Neural progenitor cell (in vitro differentiated cells): ENCODE results near the gene NR3C2. TPM values are rescaled to one million over a fixed set of nuclear protein-coding genes. Genes with fewer than 3 reads are reported as not detected.
"Not testable (repeated sequence)": the region's sequence is repeated elsewhere in the genome, so short reads cannot be mapped to it uniquely, and the experiment has no call there.

Experiments used
- DNase-seq: peaks from one replicate; pipeline ENCODE4 v3.0.0-alpha.2; 2016; ENCODE audit warnings: low spot score
- H2AFZ ChIP-seq: fragments of 200-600 bp; sonication (generic); replicated peaks from 2 replicates; pipeline ENCODE4 v1.6.1; 2016; ENCODE audit warnings: antibody characterized with exemption
- H3F3A ChIP-seq: fragments of 200-600 bp; sonication (generic); 2 replicates; pipeline ENCODE4 v1.6.1; 2016; ENCODE audit warnings: antibody characterized with exemption, low read depth
- H3K27ac ChIP-seq: fragments of 200-600 bp; sonication (generic); 2 replicates; pipeline ENCODE4 v1.5.1; 2016; ENCODE audit warnings: mild to moderate bottlenecking
- H3K27me3 ChIP-seq: fragments of 200-600 bp; sonication (generic); 2 replicates; pipeline ENCODE4 v1.6.1; 2016; ENCODE audit warnings: mild to moderate bottlenecking, moderate library complexity
- H3K36me3 ChIP-seq: fragments of 200-600 bp; sonication (generic); 2 replicates; pipeline ENCODE4 v1.5.1; 2016
- H3K4me1 ChIP-seq: fragments of 200-600 bp; sonication (generic); 2 replicates; pipeline ENCODE4 v1.6.1; 2016; ENCODE audit warnings: mixed run types
- H3K4me2 ChIP-seq: fragments of 200-600 bp; sonication (generic); 2 replicates; pipeline ENCODE4 v1.6.1; 2016
- H3K4me3 ChIP-seq: fragments of 200-600 bp; sonication (generic); 2 replicates; pipeline ENCODE4 v1.5.1; 2016
- H3K79me2 ChIP-seq: fragments of 200-600 bp; sonication (generic); 2 replicates; pipeline ENCODE4 v1.6.1; 2016; ENCODE audit warnings: low read depth
- H3K9ac ChIP-seq: fragments of 200-600 bp; sonication (generic); 2 replicates; pipeline ENCODE4 v1.6.1; 2016
- H3K9me3 ChIP-seq: fragments of 200-600 bp; sonication (generic); 2 replicates; pipeline ENCODE4 v1.5.1; 2016; ENCODE audit warnings: low read depth
- H4K20me1 ChIP-seq: fragments of 200-600 bp; sonication (generic); 2 replicates; pipeline ENCODE4 v1.6.1; 2016; ENCODE audit warnings: low read depth
- H3K27ac Mint-ChIP-seq: 3 replicates; pipeline ENCODE4 v1.8.0; 2021; ENCODE audit warnings: mixed read lengths
- H3K27me3 Mint-ChIP-seq: 2 replicates; pipeline ENCODE4 v1.8.0; 2022; ENCODE audit warnings: low read depth, mild to moderate bottlenecking, inconsistent platforms, moderate library complexity, mixed read lengths; ENCODE audit not compliant: insufficient read depth
- H3K36me3 Mint-ChIP-seq: 3 replicates; pipeline ENCODE4 v1.8.0; 2021; ENCODE audit warnings: mixed read lengths
- H3K4me1 Mint-ChIP-seq: 3 replicates; pipeline ENCODE4 v1.8.0; 2021; ENCODE audit warnings: mixed read lengths
- H3K4me3 Mint-ChIP-seq: 3 replicates; pipeline ENCODE4 v1.8.0; 2021; ENCODE audit warnings: mild to moderate bottlenecking, moderate library complexity, mixed read lengths
- H3K9me3 Mint-ChIP-seq: 3 replicates; pipeline ENCODE4 v1.8.0; 2020; ENCODE audit warnings: mixed read lengths
- CTCF ChIP-seq: fragments of 200-600 bp; sonication (generic); IDR thresholded peaks from 2 replicates; pipeline ENCODE4 v1.5.1; 2017; ENCODE audit warnings: antibody characterized with exemption, mild to moderate bottlenecking
- EZH2 ChIP-seq: fragments of 200-600 bp; sonication (generic); IDR thresholded peaks from 2 replicates; pipeline ENCODE4 v1.6.1; 2017; ENCODE audit warnings: antibody characterized with exemption, mild to moderate bottlenecking, moderate library complexity
- EZH2phosphoT487 ChIP-seq: fragments of 200-600 bp; sonication (generic); IDR thresholded peaks from 2 replicates; pipeline ENCODE4 v1.6.1; 2017; ENCODE audit warnings: antibody characterized with exemption
- total RNA-seq: library from RNA; depleted of rRNA; stranded (reverse); fragments of >200 nt; gene quantifications from 2 replicates; pipeline ENCODE4 v1.2.3, GENCODE V29; 2015; ENCODE audit warnings: low replicate concordance

Gene NR3C2
- total RNA-seq, 1 donor from 2014 or later = 0.73 TPM

DNA sequence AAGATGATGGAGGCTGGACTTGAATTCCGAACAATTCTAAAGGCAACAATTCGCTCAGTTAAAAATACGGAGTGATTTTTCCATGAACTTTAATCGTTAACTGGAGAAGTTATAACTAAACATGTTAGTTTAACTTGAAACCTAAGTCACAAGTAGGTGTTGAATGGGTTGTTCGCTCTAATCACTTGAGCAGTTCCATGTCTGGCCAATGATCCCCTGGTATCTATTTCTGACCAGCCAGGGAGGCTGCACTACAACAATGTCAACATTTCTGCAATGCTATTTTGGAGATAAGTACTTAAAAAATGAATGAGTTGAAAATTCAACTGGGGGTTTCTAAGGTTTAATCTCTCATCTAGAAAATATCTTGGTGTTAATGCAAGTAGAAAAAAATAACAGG is 112.5 kb downstream of the NR3C2 start:
- Histone ChIP-seq H3K9me3 (no peaks in the 10 kb centered on the region), H3K4me2 (no peak overlapping the region), H3K9ac (no peak overlapping the region), H3K79me2 (no peaks in the 10 kb centered on the region), H3K27ac (no peak overlapping the region), H3K36me3 (no peaks in the 10 kb centered on the region), H2AFZ (no peak overlapping the region), H4K20me1 (no peaks in the 10 kb centered on the region), H3K27me3 (no peaks in the 10 kb centered on the region), H3K4me3 (no peak overlapping the region), H3K4me1 (no peaks in the 10 kb centered on the region), H3F3A (no peaks in the 10 kb centered on the region)
- H3K9me3 Mint-ChIP-seq = no peaks in the 10 kb centered on the region
- no peak overlapping the region for H3K27ac Mint-ChIP-seq
- DNase-seq = no peak
- no peaks in the 10 kb centered on the region for H3K4me1 Mint-ChIP-seq
- H3K36me3 Mint-ChIP-seq = no peaks in the 10 kb centered on the region
- no peak overlapping the region for H3K4me3 Mint-ChIP-seq
- no peaks in the 10 kb centered on the region for H3K27me3 Mint-ChIP-seq
- TF ChIP-seq EZH2 (no peak), CTCF (no peak)

GRCh38 chr4:148327683-148328082 is 114.5 kb downstream of the NR3C2 start:
- Mint-ChIP-seq H3K4me3 (no peak overlapping the region), H3K36me3 (peaks cover 3% of the 10 kb centered on the region), H3K27ac (no peak overlapping the region), H3K27me3 (no peaks in the 10 kb centered on the region), H3K9me3 (peaks cover 3% of the 10 kb centered on the region), H3K4me1 (peaks cover 4% of the 10 kb centered on the region)
- H4K20me1 ChIP-seq = no peaks in the 10 kb centered on the region
- no peaks in the 10 kb centered on the region for H3K27me3 ChIP-seq
- no peak overlapping the region for H3K4me3 ChIP-seq
- DNase-seq = no peak
- H3K9me3 ChIP-seq = no peaks in the 10 kb centered on the region
- no peak for TF ChIP-seq EZH2phosphoT487
- TF ChIP-seq EZH2 = no peak
- TF ChIP-seq CTCF = no peak
- H3K4me1 ChIP-seq = no peaks in the 10 kb centered on the region
- H3K9ac ChIP-seq = no peak overlapping the region
- H3K27ac ChIP-seq = no peak overlapping the region
- no peak overlapping the region for H2AFZ ChIP-seq
- H3K79me2 ChIP-seq = no peaks in the 10 kb centered on the region
- H3K4me2 ChIP-seq = no peak overlapping the region
- H3K36me3 ChIP-seq = no peaks in the 10 kb centered on the region
- no peaks in the 10 kb centered on the region for H3F3A ChIP-seq

GRCh38 chr4:148323316-148323715 is 118.9 kb downstream of the NR3C2 start:
- not testable (repeated sequence) for H3F3A ChIP-seq, H3K9ac ChIP-seq, H3K27me3 Mint-ChIP-seq, H3K36me3 ChIP-seq, H3K4me1 ChIP-seq, H2AFZ ChIP-seq, H3K4me1 Mint-ChIP-seq, H4K20me1 ChIP-seq, H3K9me3 Mint-ChIP-seq, H3K27ac ChIP-seq, H3K4me2 ChIP-seq, H3K27me3 ChIP-seq, H3K4me3 Mint-ChIP-seq, H3K27ac Mint-ChIP-seq, DNase-seq, H3K36me3 Mint-ChIP-seq, H3K4me3 ChIP-seq, H3K79me2 ChIP-seq, H3K9me3 ChIP-seq

GRCh38 chr4:148315049-148315448 is 127.2 kb downstream of the NR3C2 start:
- Histone ChIP-seq H4K20me1 (no peaks in the 10 kb centered on the region), H3K4me3 (no peak overlapping the region), H3K4me2 (no peak overlapping the region), H3K27ac (no peak overlapping the region), H3K27me3 (no peaks in the 10 kb centered on the region), H3K79me2 (no peaks in the 10 kb centered on the region), H3K9ac (no peak overlapping the region), H3K4me1 (no peaks in the 10 kb centered on the region), H3K36me3 (no peaks in the 10 kb centered on the region), H3K9me3 (no peaks in the 10 kb centered on the region), H3F3A (no peaks in the 10 kb centered on the region), H2AFZ (no peak overlapping the region)
- Mint-ChIP-seq H3K9me3 (peaks cover 2% of the 10 kb centered on the region), H3K27ac (no peak overlapping the region), H3K36me3 (no peaks in the 10 kb centered on the region), H3K4me3 (no peak overlapping the region), H3K27me3 (no peaks in the 10 kb centered on the region), H3K4me1 (no peaks in the 10 kb centered on the region)
- no peak for DNase-seq
- no peak for TF ChIP-seq CTCF
- no peak for TF ChIP-seq EZH2
- TF ChIP-seq EZH2phosphoT487 = no peak
